Esophagus squamous epithelium (tissue), 5 donors: ENCODE data around the gene PPP1R27. TPM values are rescaled to one million over a fixed set of nuclear protein-coding genes. Genes with fewer than 3 reads are reported as not detected.

Experiments used
- DNase-seq: peaks from one replicate; lab custom pipeline; 2025; lab: John Stamatoyannopoulos, UW
- H3K27ac ChIP-seq, 4 donors: fragments of 200-600 bp; sonication (generic); one replicate each; pipeline ENCODE4 v1.5.1; 2016 to 2019; ENCODE audit warnings: mild to moderate bottlenecking in 1 of 4
- H3K27me3 ChIP-seq, 4 donors: fragments of 200-600 bp; sonication (generic); 1 replicate in 3 of 4; 2 replicates in 1 of 4; pipeline versions ENCODE4 v1.5.1 to v1.6.0; 2017 to 2021; ENCODE audit warnings: antibody characterized with exemption in 1 of 4
- H3K36me3 ChIP-seq, 3 donors: fragments of 200-600 bp; sonication (generic); one replicate each; pipeline ENCODE4 v1.5.1; 2016 to 2019
- H3K4me1 ChIP-seq, 3 donors: fragments of 200-600 bp; sonication (generic); one replicate each; pipeline ENCODE4 v1.5.1; 2017 to 2019
- H3K4me3 ChIP-seq, 4 donors: fragments of 200-600 bp; sonication (generic); 1 replicate in 3 of 4; 2 replicates in 1 of 4; pipeline ENCODE4 v1.5.1; 2016 to 2019; ENCODE audit warnings: mild to moderate bottlenecking in 2 of 4, moderate library complexity in 1 of 4
- H3K9me3 ChIP-seq, 3 donors: fragments of 200-600 bp; sonication (generic); one replicate each; pipeline ENCODE4 v1.5.1; 2016 to 2019
- CTCF ChIP-seq, 6 experiments: fragments of 450-650 bp in 4 of 6; fragments of 200-600 bp in 2 of 6; sonication (generic) in 2 of 6; IDR thresholded peaks; one replicate each; pipeline ENCODE4 v1.5.1; 2016 to 2019; ENCODE audit warnings: antibody characterized with exemption in 6 of 6, mild to moderate bottlenecking in 4 of 6, moderate library complexity in 4 of 6
- POLR2A ChIP-seq, 4 donors: fragments of 450-650 bp; IDR thresholded peaks; one replicate each; pipeline ENCODE4 v1.6.1; 2017; ENCODE audit warnings: antibody characterized with exemption in 4 of 4, mild to moderate bottlenecking in 4 of 4, moderate library complexity in 3 of 4
- WGBS, 2 donors: methylation state at CpG; one replicate each; pipeline ENCODE4 v1.1.5; 2018; 5-methylcytosine and 5-hydroxymethylcytosine counted together
- intact Hi-C: fragments of 100-400 bp; cut with DNase I; formaldehyde crosslinking; loops from one replicate; pipeline ENCODE4 v1.15.0; 2022
- total RNA-seq, 4 donors: library from RNA; depleted of rRNA; stranded (reverse); fragments of >200 nt; gene quantifications; one replicate each; pipeline ENCODE4 v1.1.0, GENCODE V29; 2016
- donor health status: DM: yes; HTN: yes; CAD: no.

Gene PPP1R27
- total RNA-seq, 4 donors from 2014 or later = not detected

DNA sequence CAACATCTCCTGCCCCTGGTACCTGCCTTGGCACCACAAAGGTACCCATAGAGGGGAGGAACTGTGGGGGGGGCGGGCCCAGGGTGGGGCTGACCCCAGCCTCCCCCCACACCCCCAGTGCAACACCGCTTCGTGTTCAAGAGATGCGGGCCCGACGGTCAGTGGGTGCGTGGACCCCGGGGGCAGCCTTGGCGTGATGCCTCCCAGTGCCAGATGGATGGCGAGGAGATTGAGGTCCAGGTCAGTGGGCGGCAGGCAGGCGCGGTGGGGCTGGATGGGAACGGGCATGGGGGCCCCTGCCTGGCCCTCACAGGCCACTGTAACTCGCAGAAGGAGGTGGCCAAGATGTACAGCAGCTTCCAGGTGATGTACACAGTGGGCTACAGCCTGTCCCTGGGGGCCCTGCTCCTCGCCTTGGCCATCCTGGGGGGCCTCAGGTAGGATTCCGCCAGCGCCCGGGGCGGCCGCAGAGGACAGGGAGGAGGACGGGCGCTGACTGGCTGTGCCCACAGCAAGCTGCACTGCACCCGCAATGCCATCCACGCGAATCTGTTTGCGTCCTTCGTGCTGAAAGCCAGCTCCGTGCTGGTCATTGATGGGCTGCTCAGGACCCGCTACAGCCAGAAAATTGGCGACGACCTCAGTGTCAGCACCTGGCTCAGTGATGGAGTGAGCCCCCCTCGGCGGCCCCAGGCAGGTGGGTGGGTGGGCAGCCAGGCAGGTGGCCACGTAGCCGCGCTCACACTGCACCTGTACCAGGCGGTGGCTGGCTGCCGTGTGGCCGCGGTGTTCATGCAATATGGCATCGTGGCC lies 23.8 kb downstream of the PPP1R27 start:
- Histone ChIP-seq H3K36me3 (no peaks in the 10 kb centered on the region), H3K4me1 (peaks cover 0 to 11% (median 0%) of the 10 kb centered on the region in 3 donors), H3K4me3 (no peak overlapping the region), H3K27me3 (peaks cover 0 to 93% (median under 1%) of the 10 kb centered on the region in 4 donors), H3K9me3 (no peaks in the 10 kb centered on the region), H3K27ac (no peak overlapping the region)
- intact Hi-C loops = no loop called here
- no peak for DNase-seq
- TF ChIP-seq POLR2A (IDR thresholded peaks at IDR 0.05) (no peak), CTCF (IDR thresholded peaks at IDR 0.05) (no peak)
- 48 to 71% methylated on average over 5 to 8 of the region's 42 CpGs for WGBS, 2 donors

GRCh38 chr17:81810476-81810875 lies 24.4 kb downstream of the PPP1R27 start:
- no peak overlapping the region for H3K4me3 ChIP-seq
- H3K36me3 ChIP-seq = no peaks in the 10 kb centered on the region
- no peak for DNase-seq
- intact Hi-C loops = no loop called here
- 67 to 83% methylated on average over 6 of the region's 8 CpGs for WGBS, 2 donors
- no peak overlapping the region for H3K27ac ChIP-seq
- peaks cover 0 to 6% (median 0%) of the 10 kb centered on the region in 3 donors for H3K4me1 ChIP-seq
- TF ChIP-seq POLR2A (IDR thresholded peaks at IDR 0.05) (no peak), CTCF (IDR thresholded peaks at IDR 0.05) (no peak)
- H3K27me3 ChIP-seq = peaks cover 0 to 97% (median 3%) of the 10 kb centered on the region in 4 donors
- H3K9me3 ChIP-seq = no peaks in the 10 kb centered on the region

- TF ChIP-seq POLR2A (IDR thresholded peaks at IDR 0.05) = no peak
- TF ChIP-seq CTCF (IDR thresholded peaks at IDR 0.05) = no peak
- Histone ChIP-seq H3K4me3 (no peak overlapping the region), H3K36me3 (no peaks in the 10 kb centered on the region), H3K27ac (no peak overlapping the region), H3K4me1 (peaks cover 5 to 8% (median 6%) of the 10 kb centered on the region in 3 donors), H3K9me3 (no peaks in the 10 kb centered on the region), H3K27me3 (peaks cover 6 to 98% (median 10%) of the 10 kb centered on the region in 4 donors)
- intact Hi-C loops = no loop called here
- no peak for DNase-seq
- 63 to 68% methylated on average over 5 to 6 of the region's 7 CpGs for WGBS, 2 donors
These were observed 25.3 kb downstream of the PPP1R27 start for GRCh38 chr17:81809556-81809998.

GRCh38 chr17:81808778-81809555 lies 25.9 kb downstream of the PPP1R27 start:
- intact Hi-C loops = no loop called here
- Histone ChIP-seq H3K27me3 (peaks cover 6 to 100% (median 15%) of the 10 kb centered on the region in 4 donors), H3K36me3 (no peaks in the 10 kb centered on the region), H3K27ac (no peak overlapping the region), H3K4me3 (no peak overlapping the region), H3K9me3 (no peaks in the 10 kb centered on the region), H3K4me1 (peaks cover 6 to 14% (median 12%) of the 10 kb centered on the region in 3 donors)
- TF ChIP-seq POLR2A (IDR thresholded peaks at IDR 0.05) (no peak), CTCF (IDR thresholded peaks at IDR 0.05) (no peak)
- 57 to 60% methylated on average over 11 to 12 of the region's 20 CpGs for WGBS, 2 donors
- no peak for DNase-seq
